SU-DHL-6 (cell line): Measurements from ENCODE around the gene S100P.

ENCODE experiments used
- H2AFZ ChIP-seq: fragments of 200-600 bp; sonication (generic); 2 replicates; pipeline ENCODE4 v1.6.1; 2014; ENCODE audit warnings: low read depth, mild to moderate bottlenecking, moderate library complexity, mixed read lengths, antibody characterized with exemption, low read length; ENCODE audit not compliant: severe bottlenecking
- H3F3A ChIP-seq: fragments of 200-600 bp; shearing (Covaris generic); 2 replicates; pipeline ENCODE4 v1.6.0; 2016; ENCODE audit warnings: antibody characterized with exemption, mild to moderate bottlenecking; ENCODE audit not compliant: insufficient read depth
- H3K27ac ChIP-seq: fragments of 200-600 bp; sonication (generic); 2 replicates; pipeline ENCODE4 v1.5.1; 2016; ENCODE audit warnings: low read depth, mild to moderate bottlenecking, low read length, moderate library complexity, mixed read lengths
- H3K27me3 ChIP-seq: fragments of 200-600 bp; sonication (generic), shearing (Covaris generic); 2 replicates; pipeline ENCODE4 v1.6.0; 2014; ENCODE audit warnings: mild to moderate bottlenecking, low read length
- H3K36me3 ChIP-seq: fragments of 200-600 bp; sonication (generic); 2 replicates; pipeline ENCODE4 v1.6.1; 2014; ENCODE audit warnings: mild to moderate bottlenecking, low read length, mixed read lengths
- H3K4me2 ChIP-seq: fragments of 300-600, 200-600 bp; shearing (Covaris generic), sonication (generic); 2 replicates; pipeline ENCODE4 v1.6.0; 2014; ENCODE audit warnings: low read length, low read depth, mild to moderate bottlenecking; ENCODE audit not compliant: poor library complexity, severe bottlenecking
- H3K4me3 ChIP-seq: fragments of 200-600 bp; sonication (generic); 2 replicates; pipeline ENCODE4 v1.5.1; 2014; ENCODE audit warnings: antibody characterized with exemption, low read length, mild to moderate bottlenecking, mixed read lengths; ENCODE audit not compliant: insufficient read depth, poor library complexity, severe bottlenecking
- H3K79me2 ChIP-seq: fragments of 200-600 bp; sonication (generic); 2 replicates; pipeline ENCODE4 v1.6.1; 2014; ENCODE audit warnings: mild to moderate bottlenecking, low read length, moderate library complexity; ENCODE audit not compliant: insufficient read depth
- H3K9ac ChIP-seq: fragments of 200-600 bp; sonication (generic); 2 replicates; pipeline ENCODE4 v1.7.0; 2014; ENCODE audit warnings: mild to moderate bottlenecking, low read length
- H3K9me2 ChIP-seq: fragments of 200-600 bp; sonication (generic); replicated peaks from 2 replicates; pipeline ENCODE4 v1.6.1; 2014; ENCODE audit warnings: low read length; ENCODE audit not compliant: insufficient read depth
- H3K9me3 ChIP-seq: fragments of 200-600 bp; sonication (generic); 2 replicates; pipeline ENCODE4 v1.6.1; 2014; ENCODE audit warnings: low read length, mixed read lengths; ENCODE audit not compliant: insufficient read depth
- H4K20me1 ChIP-seq: fragments of 200-600 bp; sonication (generic); 2 replicates; pipeline ENCODE4 v1.6.1; 2014; ENCODE audit warnings: low read depth, mild to moderate bottlenecking, antibody characterized with exemption, low read length, moderate library complexity, mixed read lengths
- CTCF ChIP-seq: fragments of 200-600 bp; sonication (generic); IDR thresholded peaks from one replicate; pipeline ENCODE4 v1.5.1; 2017; ENCODE audit warnings: antibody characterized with exemption, mild to moderate bottlenecking, low read length, moderate library complexity; ENCODE audit not compliant: insufficient read depth, poor library complexity, severe bottlenecking
- EZH2phosphoT487 ChIP-seq: fragments of 200-600 bp; sonication (generic), shearing (Covaris generic); conservative IDR thresholded peaks from 2 replicates; pipeline ENCODE4 v1.6.1; 2018; ENCODE audit warnings: mild to moderate bottlenecking, antibody characterized with exemption, low read length, moderate library complexity, mixed read lengths

The S100P gene

GRCh38 chr4:6716018-6716911 lies 22.6 kb downstream of the S100P start, which contains the start of gene BLOC1S4:
TSS of gene BLOC1S4 (plus strand) at chr4:6716174. CDS start at chr4:6716210, 36 bp downstream.
- Histone ChIP-seq H3K36me3 (no peaks in the 10 kb centered on the region), H3K27me3 (no peaks in the 10 kb centered on the region), H3K9me2 (no peaks in the 10 kb centered on the region), H3K79me2 (peaks cover 18% of the 10 kb centered on the region), H3F3A (peaks cover 8% of the 10 kb centered on the region; the same call in 1 of the 2 replicates), H2AFZ (peak within 1 kb of the TSS; percentile 81), H3K9me3 (no peaks in the 10 kb centered on the region), H3K27ac (peak within 1 kb of the TSS; percentile 39; the same call in 1 of the 2 replicates), H4K20me1 (no peaks in the 10 kb centered on the region), H3K4me2 (peak within 1 kb of the TSS; percentile 70), H3K4me3 (peak within 1 kb of the TSS; percentile 54), H3K9ac (peak within 1 kb of the TSS; percentile 69)
- TF ChIP-seq EZH2phosphoT487 = no peak
- no peak for TF ChIP-seq CTCF

GRCh38 chr4:6716958-6717655 lies 23.4 kb downstream of the S100P start:
- Histone ChIP-seq H3K9me2 (no peaks in the 10 kb centered on the region), H3K27ac (no peak overlapping the region), H3K9me3 (no peaks in the 10 kb centered on the region), H3K36me3 (no peaks in the 10 kb centered on the region), H4K20me1 (no peaks in the 10 kb centered on the region), H3K4me3 (peak overlapping the region; percentile 54), H3K27me3 (no peaks in the 10 kb centered on the region), H3K4me2 (peak overlapping the region; percentile 70), H3K9ac (peak overlapping the region; percentile 69), H3K79me2 (peaks cover 18% of the 10 kb centered on the region), H3F3A (peaks cover 8% of the 10 kb centered on the region; the same call in 1 of the 2 replicates), H2AFZ (no peak overlapping the region)
- TF ChIP-seq CTCF = no peak
- TF ChIP-seq EZH2phosphoT487 = no peak

GRCh38 chr4:6718932-6719610 lies 25.4 kb downstream of the S100P start:
- Histone ChIP-seq H3K36me3 (no peaks in the 10 kb centered on the region), H3K4me2 (no peak overlapping the region), H3K4me3 (no peak overlapping the region), H3K79me2 (peaks cover 18% of the 10 kb centered on the region), H3F3A (peaks cover 8% of the 10 kb centered on the region; the same call in 1 of the 2 replicates), H4K20me1 (no peaks in the 10 kb centered on the region), H3K9me2 (no peaks in the 10 kb centered on the region), H3K27me3 (no peaks in the 10 kb centered on the region), H2AFZ (no peak overlapping the region), H3K9me3 (no peaks in the 10 kb centered on the region), H3K9ac (no peak overlapping the region), H3K27ac (no peak overlapping the region)
- TF ChIP-seq EZH2phosphoT487 (no peak), CTCF (no peak)
